NCI-H1694 (cell line): Measurements from ENCODE around the gene TMEM175.
A peak's percentile ranks its signal among the peaks of the same experiment; 100 is the strongest.

Experiments
- DNase-seq: peaks from one replicate; lab custom pipeline; 2025; lab: John Stamatoyannopoulos, UW

Gene TMEM175

GRCh38 chr4:959338-960139 lies 27.3 kb downstream of the TMEM175 start:
- no peak for DNase-seq

- DNase-seq, result no peak
Measured at GRCh38 chr4:960140-960635, 27.9 kb downstream of the TMEM175 start.

GRCh38 chr4:960636-961350 lies 28.5 kb downstream of the TMEM175 start:
- DNase-seq, result no peak

DNA sequence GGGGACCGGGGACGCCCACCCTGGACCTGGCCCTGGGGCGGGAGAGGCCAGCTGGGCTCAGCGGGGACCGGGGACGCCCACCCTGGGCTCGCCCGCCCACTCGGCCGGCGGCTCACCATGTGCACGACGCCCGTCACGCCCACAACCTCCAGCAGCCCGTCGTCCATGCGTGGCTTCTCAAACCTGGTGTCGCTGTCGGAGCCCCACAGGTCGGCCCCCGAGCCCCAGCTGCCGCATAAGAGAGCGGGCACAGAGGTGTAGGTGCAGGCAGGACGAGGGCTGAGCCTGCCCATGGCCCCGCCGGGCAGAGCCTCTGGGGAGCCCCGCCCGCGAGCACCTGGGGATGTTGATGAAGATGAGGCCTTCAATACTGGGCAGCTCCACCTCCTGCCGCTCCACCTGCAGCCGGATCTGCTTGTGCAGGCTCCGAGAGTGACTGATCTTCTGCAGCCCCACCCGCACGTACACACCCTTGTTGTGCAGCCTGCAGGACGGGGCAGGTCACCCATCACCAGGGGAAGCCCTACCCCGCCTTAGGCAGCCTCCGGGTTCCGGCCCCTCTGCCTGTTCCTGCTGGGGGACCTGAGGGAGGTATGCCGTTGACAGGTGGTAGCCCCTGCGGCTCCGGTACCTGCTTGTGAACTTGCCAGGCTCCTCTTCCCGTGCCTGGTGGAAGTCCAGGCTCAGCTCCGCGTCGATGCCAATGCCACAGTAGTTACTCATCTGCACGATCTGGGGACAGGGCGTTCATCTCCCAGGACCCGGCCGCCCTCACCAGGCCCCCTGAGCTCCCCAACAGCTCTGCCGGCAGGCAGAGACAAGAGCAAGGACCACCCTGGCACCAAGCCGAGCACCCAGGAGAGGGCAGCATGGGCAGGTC lies 29.3 kb downstream of the TMEM175 start:
- no peak for DNase-seq

DNA sequence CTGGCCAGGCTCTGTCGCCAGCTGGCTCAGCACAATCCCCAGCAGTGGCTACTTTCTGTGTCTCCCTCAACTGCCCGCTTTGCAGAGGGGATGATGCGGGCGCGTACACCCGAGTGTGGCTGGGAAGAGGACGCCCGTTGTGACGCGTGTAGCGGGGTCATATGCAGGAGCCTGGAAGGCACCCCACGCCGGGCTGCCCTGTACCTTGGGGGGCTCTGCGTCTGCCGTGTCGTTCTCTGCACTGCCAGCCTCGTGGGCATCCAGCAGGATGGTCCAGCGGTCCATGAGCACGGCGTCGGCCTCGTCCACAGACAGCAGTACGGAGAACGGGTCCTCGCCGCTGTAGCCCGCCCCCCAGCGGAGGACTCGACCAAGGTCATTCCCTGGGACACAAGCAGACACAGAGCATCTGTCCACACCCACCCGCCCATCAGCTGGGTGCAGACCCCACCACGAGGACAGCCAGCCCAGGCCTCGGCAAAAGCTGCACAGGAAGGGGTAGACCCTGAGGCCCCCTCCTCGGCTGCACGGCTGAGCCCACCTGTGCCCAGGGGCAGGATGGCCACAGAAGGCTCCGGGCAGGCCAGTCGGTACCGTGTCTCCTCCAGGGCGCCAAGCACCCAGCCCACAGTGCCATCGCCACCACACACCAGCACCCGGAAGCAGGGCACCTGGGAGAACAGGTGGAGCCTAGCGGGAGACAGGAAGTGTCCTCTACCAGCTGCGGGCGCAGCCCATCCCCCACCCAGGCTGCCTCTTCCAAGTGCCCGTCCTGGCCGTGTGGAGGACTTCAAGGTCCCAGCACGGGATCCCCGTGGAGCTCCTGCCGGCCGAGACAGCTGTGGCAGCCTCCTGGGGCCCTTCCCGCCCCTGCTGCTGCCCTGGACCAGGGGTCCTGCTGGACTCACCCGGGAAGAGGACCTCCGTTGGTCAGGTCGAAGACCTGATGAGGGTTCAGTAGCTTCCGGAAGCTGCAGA lies 30.3 kb downstream of the TMEM175 start:
- peak; percentile 7 for DNase-seq

DNA sequence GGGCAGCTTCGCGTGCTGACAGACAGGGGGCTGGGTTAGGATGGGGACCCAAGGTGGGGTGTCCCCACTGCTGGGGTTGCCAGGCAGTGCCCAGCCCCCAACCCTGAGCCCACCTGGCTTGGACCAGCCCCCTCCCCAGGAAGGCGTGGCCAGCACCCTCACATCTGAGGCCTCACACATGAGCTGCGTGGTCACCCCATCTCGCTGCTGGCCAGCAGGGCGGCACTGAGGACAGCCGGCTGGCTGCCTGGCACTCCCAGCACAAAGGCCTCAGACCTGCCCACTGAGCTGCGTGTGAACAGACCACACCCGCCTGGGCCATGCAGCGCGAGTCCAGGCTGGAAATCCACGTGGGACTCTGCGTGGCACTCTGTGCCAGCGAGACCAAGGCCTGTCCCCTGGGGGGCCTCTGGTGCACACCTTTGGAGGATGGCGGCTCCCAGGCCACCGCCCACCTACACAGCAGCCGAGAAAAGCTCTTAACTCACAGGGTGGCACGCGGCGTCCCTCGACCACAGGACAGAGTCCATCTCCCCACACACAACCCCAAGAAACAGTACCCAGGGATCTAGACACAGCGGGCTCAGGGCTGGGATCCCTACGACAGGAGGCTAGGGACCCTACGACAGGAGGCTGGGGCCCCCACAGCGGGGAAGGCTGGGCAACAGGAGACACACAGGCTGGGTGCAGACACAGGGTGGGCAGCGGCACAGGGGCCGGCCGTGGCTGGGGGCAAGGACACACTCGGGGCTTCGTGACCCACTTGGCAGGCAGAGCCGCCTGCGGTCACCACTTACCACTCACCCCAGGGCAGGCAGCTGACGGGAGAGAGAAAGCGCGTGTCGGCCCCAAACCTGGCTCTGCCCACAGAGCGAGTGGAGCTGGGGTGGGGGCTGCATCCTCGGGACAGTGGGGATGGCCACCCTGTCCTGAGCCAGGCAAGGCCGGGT lies 31.3 kb downstream of the TMEM175 start:
- DNase-seq, result no peak

DNA sequence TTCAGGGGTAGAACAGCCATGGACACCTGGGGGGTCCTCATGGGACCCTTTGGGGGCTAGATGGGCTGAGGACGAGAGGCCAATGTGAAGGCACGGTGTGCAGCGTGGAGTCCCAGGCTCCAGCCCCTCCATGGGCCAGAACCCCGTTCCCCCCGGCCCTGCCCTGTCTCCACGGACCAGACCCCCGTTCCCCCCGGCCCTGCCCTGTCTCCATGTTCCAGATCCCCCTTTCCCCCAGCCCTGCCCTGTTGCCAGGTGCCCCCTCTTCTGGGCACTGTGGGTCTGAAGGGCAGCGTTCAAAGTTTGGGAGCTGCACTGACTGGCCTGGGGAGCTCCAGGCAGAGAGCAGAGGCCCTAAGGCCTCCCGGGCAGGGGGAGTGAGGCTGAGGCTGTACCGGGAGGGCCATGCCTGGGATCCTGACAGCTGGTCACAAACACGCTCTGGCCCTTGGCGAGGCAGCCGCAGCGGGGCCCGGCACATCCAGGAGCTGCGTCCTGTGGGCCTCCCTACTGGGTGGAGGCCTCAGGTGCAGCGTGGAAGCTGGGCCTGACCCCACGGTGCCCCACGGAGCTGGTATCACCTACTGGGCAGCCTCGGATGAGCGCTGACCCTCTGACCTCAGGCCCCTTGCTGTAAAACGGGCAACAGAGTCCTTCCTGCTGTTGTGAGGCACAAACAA lies 32.2 kb downstream of the TMEM175 start:
- no peak for DNase-seq

DNA sequence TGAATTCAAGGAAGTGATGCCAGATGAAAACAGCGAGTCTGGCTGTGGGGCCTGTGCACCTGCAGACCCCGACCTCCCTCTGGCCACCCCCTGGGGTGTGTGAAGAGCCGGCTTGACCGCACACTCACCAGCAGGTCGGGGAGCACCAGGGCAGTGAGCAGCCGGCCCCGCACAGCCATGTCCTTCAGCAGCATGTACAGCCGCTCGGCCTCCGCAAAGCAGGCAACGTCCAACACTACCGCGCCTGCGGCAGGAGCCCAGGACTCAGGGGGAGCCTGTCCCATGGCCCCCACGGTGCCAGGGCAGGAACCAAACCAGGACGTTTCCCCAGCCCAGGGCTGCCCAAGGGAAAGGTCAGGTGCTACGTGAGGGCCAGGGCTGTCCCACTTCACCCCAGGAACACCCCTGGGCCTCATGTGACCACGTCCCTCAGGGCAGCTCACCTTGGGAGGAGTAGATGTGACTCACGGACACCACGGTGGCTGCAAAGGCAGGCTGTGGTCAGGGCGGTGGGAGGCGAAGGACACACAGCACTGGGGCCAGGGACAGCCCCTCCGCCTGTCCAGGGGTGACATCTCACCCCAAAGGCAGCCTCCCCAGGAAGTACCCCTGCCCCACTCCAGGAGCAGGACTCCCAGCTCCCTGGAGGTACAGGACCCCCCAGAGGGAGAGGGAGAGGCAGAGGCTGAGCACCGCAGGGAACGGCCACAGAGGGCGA lies 32.9 kb downstream of the TMEM175 start:
- no peak for DNase-seq

- no peak for DNase-seq
Measured at GRCh38 chr4:965766-966134, 33.5 kb downstream of the TMEM175 start.

DNA sequence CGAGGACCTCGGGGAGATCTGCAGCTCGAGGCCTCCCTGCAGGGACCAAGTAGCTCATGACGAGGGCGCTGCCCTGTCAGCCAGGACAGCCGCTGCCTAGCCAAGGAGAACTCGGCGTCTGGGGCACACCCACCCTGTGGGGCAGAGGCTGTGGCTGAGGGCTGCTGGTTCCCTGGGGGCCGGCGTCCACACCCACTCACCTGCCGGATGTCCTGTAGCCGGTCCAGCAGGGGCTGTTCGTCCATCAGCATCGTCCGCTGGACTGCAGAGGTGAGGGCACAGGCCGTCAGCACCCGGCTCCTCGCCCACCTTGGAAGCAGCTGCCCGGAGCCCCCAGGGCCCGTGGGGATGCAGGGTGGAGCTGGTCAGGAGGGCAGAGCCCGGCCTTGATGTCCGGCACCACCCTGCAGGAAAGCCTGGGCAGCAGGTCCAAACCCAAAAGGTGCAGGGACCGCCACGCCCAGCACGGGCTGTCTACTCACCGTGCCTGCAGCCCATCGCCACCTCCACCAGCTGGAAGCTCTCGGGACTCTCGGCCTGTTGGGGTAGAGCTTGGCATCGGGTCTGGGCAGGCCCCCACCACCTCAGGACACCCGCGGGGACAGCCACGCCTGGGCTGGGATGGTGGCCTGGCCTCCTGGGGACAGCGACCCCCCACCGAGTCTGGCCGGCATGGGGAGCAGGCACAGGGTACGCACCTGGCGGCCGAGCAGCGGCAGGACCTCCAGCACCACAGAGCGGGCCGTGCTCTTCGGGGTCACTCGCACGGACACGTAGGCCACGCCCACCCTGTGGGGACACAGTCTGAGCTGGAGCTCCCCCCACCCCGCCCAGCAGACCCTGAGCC lies 34.2 kb downstream of the TMEM175 start:
- no peak for DNase-seq

DNA sequence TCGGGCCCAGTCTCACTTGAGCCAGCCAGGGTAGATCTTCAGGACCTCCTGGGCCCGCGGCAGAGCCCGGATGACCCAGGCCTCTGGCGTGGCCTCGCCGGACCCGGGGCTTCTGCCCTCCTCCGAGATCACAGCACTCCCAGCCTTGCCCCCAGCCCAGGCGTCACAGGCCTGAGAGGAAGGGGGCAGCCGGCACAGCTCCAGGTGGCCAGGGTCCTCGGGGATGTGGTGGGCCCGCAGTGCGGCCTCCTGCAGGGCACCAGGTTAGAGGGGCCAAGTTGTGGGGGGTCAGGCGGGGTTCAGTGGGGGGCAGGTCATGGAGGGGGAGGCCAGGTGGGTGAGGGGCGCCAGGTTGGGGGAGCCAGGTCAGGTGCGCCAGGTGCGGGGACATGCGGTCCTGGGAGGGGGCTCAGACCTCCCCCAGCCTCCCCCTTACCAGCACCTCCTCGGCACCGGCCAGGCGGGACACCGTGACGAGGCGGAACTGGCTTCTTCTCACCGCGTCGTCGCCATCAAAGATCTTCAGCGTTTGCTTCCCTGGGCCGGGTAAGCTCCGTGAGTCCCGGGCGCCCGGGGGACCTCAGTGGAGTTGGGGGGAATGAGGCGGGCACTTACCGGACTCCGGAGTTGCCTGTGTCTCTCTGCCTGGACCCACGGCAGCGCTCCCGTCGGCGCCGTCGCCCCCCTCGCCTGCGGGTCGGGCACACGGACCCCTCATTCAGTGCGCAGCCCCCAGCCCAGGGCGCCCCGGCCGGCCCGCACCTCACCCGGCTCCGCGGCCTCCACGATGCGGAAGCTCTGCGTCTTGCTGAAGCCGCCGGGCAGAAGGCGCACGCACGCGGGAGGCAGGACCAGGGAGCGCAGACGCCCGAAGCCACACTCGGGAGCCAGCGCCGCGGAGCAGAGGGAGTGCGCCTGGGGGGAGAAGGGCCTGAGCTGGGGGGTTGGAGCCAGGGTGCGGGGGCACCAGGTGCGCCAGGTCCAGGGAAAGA lies 35.1 kb downstream of the TMEM175 start:
- DNase-seq, result no peak

- DNase-seq, result no peak
Measured at GRCh38 chr4:968221-968620, 36.0 kb downstream of the TMEM175 start.

GRCh38 chr4:968621-969394 lies 36.5 kb downstream of the TMEM175 start:
- no peak for DNase-seq

- DNase-seq, result no peak
Measured at GRCh38 chr4:970046-970745, 37.9 kb downstream of the TMEM175 start.

GRCh38 chr4:970854-971520 lies 38.7 kb downstream of the TMEM175 start:
- no peak for DNase-seq
